ENCODE data around the gene CASP12.
A peak's percentile ranks its signal among the peaks of the same experiment; 100 is the strongest.
"Not testable (repeated sequence)": the region's sequence is repeated elsewhere in the genome, so short reads cannot be mapped to it uniquely, and the experiment has no call there.

The CASP12 gene

DNA sequence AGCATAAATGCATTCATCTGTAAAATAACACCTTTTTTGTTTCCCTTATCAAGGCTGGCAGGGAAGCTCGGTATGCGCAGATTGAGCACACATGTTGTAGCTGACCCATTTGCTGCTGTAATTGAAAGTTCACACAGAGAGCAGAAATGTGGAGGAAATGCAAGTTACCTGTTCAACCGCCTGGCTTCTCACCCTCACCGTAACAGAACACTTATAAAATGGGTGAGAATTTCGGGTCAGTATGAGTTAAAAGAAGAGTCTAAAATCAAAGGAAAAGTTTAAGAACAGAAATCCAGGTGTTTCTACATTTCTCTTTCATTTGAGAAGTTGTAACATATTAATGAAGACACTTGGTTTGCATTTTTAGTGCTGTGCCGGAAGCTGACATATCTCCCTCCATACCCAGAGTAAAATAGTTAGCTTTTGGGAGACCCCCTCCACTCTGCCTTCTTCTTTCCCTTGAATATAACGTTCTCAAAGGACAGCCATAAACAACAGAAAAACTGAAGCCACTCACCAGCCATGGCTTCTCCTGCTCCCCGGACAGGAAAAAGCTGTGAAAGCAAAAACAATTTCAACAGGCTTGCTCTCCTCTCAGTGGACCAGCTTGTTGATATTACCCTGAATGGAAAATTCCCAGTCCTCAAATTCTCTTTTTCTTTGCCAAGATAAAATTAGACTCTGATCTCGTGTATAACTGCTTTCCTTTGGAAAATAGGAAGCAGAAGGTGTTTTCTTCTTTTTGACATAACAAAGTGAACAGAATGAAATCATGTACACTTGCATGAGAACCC, at the start of gene CASP12:
Gene CASP12 (minus strand): TSS at position 570 of the 794 bp plus-strand sequence.
- no peak within 1 kb of the TSS for H3K4me3 ChIP-seq (ENCODE audit: low read depth, low read length)
- no peak for DNase-seq (ENCODE audit: low read depth, low spot score)
- no peak for TF ChIP-seq CTCF (IDR thresholded peaks at IDR 0.05; ENCODE audit: low read depth, low read length)
- in situ Hi-C loops (cut with HindIII; ENCODE audit: low sequenced_read_pairs), result no loop called here

GRCh38 chr11:104946907-104947306, 48.6 kb upstream of the CASP12 start:
- in situ Hi-C loops (cut with HindIII; ENCODE audit: low sequenced_read_pairs), result no loop called here
- no peak overlapping the region for H3K4me3 ChIP-seq (ENCODE audit: low read depth, low read length)
- DNase-seq (ENCODE audit: low read depth, low spot score), result peak; percentile 49
- TF ChIP-seq CTCF (IDR thresholded peaks at IDR 0.05; ENCODE audit: low read depth, low read length), result peak; percentile 36

GRCh38 chr11:104944076-104944475, 45.8 kb upstream of the CASP12 start:
- in situ Hi-C loops (cut with HindIII; ENCODE audit: low sequenced_read_pairs), result no loop called here
- H3K4me3 ChIP-seq (ENCODE audit: low read depth, low read length), result no peak overlapping the region
- DNase-seq (ENCODE audit: low read depth, low spot score), result no peak
- TF ChIP-seq CTCF (IDR thresholded peaks at IDR 0.05; ENCODE audit: low read depth, low read length), result no peak

GRCh38 chr11:104943561-104943960, 45.3 kb upstream of the CASP12 start:
- TF ChIP-seq CTCF (IDR thresholded peaks at IDR 0.05; ENCODE audit: low read depth, low read length), result no peak
- in situ Hi-C loops (cut with HindIII; ENCODE audit: low sequenced_read_pairs), result no loop called here
- DNase-seq (ENCODE audit: low read depth, low spot score), result no peak
- no peak overlapping the region for H3K4me3 ChIP-seq (ENCODE audit: low read depth, low read length)

DNA sequence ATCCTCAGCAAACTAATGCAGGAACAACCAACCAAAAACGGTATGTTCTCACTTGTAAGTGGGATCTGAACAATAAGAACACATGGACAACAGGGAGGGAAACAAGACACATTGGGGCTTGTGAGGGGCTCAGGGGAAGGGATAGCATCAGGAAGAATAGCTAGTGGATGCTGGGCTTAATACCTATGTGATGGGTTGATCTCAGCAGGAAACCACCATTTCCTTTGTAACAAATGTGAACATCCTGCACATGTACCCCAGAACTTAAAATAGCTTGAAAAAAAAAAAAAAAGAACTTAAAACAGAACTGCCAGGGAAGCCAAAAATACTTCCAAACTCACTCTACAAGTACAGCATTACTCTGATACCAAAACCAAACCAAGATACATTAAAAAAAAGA, 36.3 kb upstream of the CASP12 start:
- no peak overlapping the region for H3K4me3 ChIP-seq (ENCODE audit: low read depth, low read length)
- no peak for TF ChIP-seq CTCF (IDR thresholded peaks at IDR 0.05; ENCODE audit: low read depth, low read length)
- no peak for DNase-seq (ENCODE audit: low read depth, low spot score)
- in situ Hi-C loops (cut with HindIII; ENCODE audit: low sequenced_read_pairs), result no loop called here

- H3K4me3 ChIP-seq (ENCODE audit: low read depth, low read length); in situ Hi-C loops (cut with HindIII; ENCODE audit: low sequenced_read_pairs); DNase-seq (ENCODE audit: low read depth, low spot score): not testable (repeated sequence)
Measured at GRCh38 chr11:104934073-104934472, 35.8 kb upstream of the CASP12 start.

- no peak for TF ChIP-seq CTCF (IDR thresholded peaks at IDR 0.05; ENCODE audit: low read depth, low read length)
- in situ Hi-C loops (cut with HindIII; ENCODE audit: low sequenced_read_pairs), result no loop called here
- no peak overlapping the region for H3K4me3 ChIP-seq (ENCODE audit: low read depth, low read length)
- no peak for DNase-seq (ENCODE audit: low read depth, low spot score)
Measured at GRCh38 chr11:104928811-104929210, 30.6 kb upstream of the CASP12 start.
